ENCODE results near the gene VTI1A.
"Not testable (repeated sequence)": the region's sequence is repeated elsewhere in the genome, so short reads cannot be mapped to it uniquely, and the experiment has no call there.

The VTI1A gene

DNA sequence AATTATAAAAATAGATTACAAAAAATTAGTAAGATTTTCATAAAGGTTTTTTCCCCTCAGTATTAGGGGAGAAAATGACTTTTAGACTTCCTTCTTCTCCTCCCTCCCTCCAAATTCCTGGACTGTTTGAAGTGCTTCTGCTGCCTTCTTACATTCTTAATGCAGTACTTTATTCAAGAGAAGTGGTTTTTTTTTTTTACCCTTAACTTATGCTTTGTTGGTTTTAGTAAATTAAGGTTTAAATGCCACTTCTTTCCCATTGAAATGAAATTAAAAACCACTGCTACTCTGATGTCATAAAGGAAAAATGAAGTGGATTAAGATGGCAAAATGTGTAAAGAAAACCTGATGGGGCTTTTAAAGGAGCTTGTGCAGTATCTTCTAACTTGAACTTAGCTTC lies 140.7 kb downstream of the VTI1A start:
- no peak for DNase-seq (ENCODE audit: low spot score)

DNA sequence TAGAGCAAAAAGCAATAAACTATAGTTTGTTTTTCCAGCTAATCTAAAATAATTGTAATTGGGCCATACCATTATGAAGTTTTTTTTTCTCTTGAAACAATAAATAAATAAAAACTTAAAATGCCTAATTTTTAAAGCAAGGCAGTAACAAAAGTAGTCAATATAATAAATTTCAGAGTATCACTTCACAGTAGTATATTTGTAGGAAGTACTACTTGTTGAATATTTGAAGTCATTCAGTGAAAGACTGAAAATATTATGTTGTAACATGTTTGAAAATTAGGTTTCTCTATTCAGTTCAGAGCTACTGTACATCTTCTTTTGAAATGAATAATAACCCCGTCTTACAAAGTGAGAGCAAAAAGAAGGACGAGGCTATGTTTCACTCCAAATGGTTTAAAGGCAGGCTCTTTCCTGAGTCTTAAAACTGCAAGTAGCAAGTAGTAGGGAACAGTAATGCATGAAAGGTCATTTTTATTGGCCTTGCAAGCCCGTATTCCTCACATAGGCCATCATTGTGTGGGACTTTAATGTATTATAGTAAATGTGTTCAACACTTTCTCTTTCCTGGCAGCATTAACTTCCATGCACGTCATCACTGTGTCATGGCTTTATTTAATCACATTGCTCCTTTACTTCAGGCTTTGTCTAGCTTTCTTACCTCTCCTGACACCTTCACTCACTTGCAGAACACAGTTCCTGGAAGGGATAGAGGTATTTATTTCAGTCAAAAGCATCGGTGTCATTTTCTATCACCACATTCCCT lies 141.4 kb downstream of the VTI1A start:
- FAIRE-seq (no peak), DNase-seq (ENCODE audit: low spot score) (no peak)

More for the DNA sequence above, 140.7 kb downstream of the VTI1A start:
- FAIRE-seq: no peak

DNA sequence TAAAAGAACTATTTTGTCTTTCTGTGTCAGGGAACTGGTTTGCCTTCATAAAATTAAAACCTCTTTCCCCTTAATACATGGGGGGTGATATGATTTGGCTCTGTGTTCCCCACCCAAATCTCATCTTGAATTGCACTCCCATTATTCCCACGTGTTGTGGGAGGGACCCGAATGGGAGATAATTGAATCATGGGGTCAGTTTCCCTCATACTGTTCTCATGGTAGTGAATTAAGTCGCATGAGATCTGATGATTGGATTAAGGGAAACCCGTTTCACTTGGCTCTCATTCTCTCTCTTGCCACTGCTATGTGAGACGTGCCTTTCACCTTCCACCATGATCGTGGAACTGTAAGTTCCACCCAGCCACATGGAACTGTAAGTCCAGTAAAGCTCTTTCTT lies 142.1 kb downstream of the VTI1A start:
- no peak for FAIRE-seq

DNA sequence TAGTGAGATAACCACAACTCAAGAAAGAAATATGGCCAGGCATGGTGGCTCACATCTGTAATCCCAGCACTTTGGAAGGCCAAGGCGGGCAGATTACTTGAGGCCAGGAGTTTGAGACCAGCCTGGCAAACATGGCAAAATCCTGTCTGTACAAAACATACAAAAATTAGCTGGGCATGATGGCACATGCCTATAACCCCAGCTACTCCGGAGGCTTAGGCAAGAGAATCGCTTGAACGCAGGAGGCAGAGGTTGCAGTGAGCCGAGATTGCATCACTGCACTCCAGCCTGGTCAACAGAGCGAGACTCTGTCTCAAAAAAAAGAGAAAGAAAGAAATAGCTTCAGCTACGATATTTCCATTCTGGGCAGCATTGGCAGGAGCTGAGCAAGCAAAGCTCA lies 143.8 kb downstream of the VTI1A start:
- DNase-seq (ENCODE audit: low spot score); FAIRE-seq: not testable (repeated sequence)

More for the DNA sequence above, 142.1 kb downstream of the VTI1A start:
- DNase-seq (ENCODE audit: low spot score): no peak

DNA sequence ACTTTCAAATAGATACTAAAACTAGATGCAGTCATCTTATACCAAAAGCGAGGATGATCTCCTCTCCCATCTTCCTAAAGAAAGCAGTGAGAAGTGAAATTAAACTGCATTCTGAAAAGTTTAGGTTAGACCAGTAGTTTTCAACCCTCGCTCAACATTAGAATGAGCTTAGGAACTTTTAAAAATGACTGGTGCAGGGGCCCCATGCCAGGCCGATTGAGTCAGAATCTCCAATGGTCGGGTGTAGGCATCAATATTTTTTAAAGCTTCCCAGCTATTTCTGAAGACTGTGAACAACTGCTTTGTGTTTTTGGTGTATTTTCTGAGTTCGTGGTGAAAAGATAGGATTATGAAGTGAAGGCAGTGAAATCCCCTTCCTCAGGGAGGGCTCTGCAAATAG lies 146.0 kb downstream of the VTI1A start:
- FAIRE-seq (no peak), DNase-seq (ENCODE audit: low spot score) (no peak)

DNA sequence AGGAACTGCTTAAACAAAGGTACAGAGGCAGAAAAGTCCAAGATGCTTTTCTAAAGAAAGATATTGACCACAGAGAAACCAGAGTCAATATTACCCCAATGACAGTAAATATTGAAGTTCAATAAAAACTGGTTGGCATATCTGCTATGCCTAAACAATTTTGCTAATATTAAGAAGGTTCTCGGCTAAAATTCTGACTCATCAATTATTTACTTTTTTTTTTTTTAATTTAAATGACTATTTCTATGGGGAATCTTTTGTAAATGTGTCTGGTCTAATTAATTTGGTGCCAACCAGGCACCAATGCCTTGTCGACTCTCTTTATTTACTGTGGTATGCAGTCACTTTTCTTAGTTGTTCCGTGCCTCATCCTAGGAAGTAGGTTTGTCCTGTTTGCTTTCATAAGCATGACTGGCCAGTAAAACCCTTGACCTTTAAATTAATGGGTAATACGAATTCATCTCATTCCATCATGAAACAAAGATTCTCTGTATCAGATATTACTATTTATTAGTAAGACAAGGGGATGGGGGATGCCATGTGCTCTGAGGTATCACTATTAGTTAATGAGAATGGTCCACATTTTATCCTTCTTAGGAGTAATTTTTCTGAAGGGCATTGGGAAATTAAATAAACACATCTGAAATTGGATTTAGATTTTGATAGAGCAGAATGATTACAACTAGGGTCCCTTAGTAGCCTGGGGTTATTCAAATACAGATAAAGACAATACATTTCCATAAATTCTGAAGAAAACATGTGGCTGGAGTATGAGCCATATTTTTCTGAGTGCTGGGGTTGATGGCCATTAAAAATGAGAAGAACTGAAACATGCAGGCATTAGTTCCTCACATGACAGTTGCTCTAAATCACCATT lies 154.4 kb downstream of the VTI1A start:
- FAIRE-seq (no peak), DNase-seq (ENCODE audit: low spot score) (no peak)

DNA sequence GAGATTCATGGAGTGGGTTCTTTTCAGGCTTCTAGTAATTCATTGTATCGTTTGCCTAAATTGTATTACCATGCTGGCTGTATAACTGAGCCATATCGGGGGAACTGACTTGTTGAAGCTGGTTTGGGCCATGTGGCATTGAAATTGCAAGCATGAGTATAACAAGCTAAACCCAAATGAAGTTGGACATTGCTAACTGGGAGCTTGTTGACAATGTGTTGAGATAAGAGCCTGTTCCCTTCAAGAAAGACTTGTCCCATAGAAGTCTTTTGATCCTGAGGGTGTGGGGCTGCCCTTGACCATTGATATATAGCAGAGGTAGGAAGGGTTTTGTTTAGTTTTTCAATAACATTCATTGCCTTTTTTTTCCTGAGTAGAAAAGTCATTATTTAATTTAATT lies 156.0 kb downstream of the VTI1A start:
- no peak for DNase-seq (ENCODE audit: low spot score)
- no peak for FAIRE-seq

DNA sequence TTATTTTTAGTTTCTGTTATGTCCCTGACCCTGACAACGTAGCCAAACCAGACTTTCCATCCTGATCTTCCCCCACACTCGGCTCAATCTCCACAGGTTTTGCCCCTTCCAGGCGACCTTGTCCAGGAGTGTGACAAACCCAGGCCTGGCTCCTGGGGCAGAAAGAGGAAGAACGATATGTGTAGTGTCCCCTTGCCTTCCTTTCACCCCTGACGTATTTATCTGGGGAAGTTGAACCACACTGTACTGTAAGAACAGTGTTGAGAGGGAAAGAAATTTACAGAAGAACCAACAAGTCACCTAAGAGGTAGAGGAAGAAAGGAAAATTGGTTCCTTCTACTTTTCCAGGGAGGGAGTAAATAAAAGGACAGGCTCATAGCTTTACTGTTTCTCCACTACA lies 158.0 kb downstream of the VTI1A start:
- DNase-seq (ENCODE audit: low spot score) (no peak), FAIRE-seq (no peak)

DNA sequence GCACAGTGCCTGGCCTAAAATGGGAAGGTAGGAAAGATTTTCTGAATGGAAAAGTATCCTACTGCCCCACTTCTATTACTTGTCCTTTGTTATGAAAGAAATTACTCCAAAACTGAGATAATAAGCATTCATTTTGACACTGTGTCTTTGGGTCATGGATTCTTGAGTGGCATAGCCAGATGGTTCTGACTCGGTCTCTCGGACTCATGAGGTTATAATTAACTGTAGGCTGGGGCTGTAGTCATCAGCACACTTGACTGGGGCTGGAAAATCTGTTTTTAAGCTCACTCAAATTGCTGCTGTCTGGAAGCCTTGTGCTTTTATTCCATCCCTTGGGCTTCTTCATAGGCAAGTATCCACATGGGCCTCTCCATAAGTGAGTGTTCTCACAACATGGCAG lies 160.5 kb downstream of the VTI1A start:
- DNase-seq (ENCODE audit: low spot score) (no peak), FAIRE-seq (no peak)

DNA sequence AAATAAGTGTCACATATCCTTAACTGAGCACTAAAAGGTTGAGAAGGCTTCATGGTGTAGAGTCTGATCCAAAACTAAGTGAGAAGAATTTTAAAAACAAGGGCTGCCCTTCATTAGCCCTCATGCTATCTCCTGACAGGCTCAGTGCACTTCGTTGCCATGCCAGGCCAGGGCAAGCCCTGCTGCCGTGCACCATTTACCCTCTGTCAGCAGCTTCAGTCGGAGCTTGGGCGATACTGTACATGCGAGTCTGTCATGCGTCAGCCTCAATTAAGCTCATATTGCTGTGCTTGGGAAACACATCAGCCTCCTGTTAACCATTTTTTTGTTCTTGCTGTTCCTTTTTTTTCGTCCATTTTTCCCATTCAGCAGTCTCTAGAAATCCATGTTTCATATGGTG lies 166.6 kb downstream of the VTI1A start:
- DNase-seq (ENCODE audit: low spot score): no peak
- no peak for FAIRE-seq

DNA sequence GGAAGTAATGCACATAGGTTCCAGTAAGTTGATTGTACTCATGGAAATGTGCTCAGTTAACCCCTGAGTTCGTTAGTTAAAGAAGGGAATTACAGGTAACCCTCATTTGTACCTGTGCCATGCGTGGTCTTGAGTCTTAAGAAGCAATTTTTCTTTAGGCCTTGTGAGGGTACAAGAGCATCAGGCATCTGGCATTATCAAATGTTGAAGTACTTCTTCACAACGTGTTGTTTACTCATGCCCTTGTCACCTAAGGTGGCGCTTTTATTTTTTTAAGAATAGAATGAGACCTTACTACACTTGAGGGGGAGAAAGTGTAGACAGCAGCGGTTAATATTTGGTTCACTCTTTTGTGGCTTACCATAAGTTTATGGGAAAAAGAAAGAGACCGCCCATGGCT lies 167.1 kb downstream of the VTI1A start:
- no peak for DNase-seq (ENCODE audit: low spot score)
- FAIRE-seq: no peak

DNA sequence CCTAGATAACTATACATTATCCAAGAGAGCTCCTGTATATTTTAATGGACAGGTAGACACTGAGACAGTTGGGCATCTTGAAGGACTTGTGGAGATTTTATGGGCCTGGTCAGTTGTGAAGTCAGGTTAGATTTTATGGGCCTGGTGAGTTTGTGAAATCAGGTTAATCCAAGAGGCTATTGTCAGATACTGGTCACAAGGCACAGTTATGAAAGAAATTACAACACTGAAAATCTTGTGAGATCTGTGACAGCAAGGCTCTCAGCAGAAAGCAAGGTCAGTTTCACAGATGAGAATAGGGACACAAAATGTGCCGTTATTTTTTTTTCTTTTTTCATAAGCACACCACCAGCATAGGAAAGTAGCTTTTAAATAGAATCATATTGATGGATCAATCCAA lies 167.6 kb downstream of the VTI1A start:
- no peak for DNase-seq (ENCODE audit: low spot score)
- FAIRE-seq: no peak

DNA sequence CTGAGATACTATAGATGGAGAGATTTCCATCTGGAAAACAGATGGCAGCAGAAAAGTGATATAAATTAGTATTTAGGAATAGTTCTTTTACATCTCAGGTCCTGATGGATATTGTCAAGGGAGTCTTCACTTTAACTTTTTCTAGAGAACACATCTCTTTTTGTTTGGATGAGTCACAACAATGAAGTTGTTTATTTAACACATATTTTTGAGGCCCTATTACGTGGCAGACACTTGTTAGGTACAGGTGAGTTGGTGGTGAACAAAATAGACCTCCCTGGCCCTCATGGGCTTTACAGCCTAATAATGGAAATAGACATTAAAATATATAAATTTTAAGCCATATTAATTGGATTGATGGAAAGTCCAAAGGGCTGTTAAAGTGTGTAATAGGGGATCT lies 168.3 kb downstream of the VTI1A start:
- DNase-seq (ENCODE audit: low spot score): no peak
- FAIRE-seq: no peak

DNA sequence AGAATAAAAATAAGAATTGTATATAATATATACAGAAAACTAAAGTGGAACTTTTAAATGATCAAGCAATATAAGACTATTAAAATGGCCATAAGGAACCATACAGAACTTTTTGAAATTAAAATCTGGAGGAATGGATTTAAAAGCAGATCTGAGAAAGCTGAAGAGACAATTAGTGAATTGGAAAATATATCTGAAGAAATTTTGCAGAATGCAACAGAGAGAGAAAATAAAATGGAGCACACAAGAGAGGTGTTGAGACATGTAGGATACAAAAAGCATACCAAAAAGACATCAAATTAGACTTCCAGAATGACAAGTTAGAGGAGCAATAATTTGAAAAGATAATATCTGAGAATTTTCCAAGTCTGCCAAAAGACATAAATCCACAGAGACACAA lies 169.6 kb downstream of the VTI1A start:
- no peak for DNase-seq (ENCODE audit: low spot score)
- FAIRE-seq: no peak

DNA sequence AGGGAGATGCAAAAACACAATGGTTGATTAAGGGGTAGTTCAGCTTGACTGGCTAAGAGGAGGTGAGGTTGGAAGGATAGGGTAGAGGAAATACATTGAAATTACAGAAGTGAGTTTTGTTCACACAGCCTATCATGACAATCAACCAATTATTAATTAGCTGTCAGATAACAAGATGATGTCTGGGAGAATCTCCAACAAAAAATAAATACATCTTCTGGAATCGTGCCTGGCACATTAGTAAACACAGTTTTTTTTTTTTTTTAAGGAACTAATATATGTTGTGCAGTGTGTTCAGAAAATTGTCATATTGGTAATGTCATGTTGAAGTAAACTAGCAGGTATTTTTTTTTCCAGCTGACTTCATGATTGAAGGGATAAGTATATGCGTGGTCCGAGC lies 171.8 kb downstream of the VTI1A start:
- DNase-seq (ENCODE audit: low spot score) (no peak), FAIRE-seq (no peak)

DNA sequence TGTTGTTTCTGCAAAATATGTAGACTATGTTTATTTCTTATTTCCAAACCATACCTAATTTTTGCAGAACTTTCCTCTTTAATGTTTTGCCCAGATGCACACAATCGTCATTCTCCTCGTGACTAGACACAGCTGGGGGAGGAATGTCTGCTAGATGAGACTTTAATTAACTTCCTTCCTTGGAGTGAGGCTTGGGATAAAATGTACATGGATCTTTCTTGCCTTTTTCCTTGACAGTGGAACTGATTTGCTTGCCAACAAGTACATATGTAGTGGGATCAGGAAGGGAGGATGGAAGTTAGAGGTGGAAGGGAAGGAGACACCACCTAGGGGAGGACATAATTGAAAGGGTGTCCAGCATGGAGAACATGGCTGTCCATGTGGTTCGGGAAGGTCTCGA lies 172.5 kb downstream of the VTI1A start:
- DNase-seq (ENCODE audit: low spot score) (no peak), FAIRE-seq (no peak)

DNA sequence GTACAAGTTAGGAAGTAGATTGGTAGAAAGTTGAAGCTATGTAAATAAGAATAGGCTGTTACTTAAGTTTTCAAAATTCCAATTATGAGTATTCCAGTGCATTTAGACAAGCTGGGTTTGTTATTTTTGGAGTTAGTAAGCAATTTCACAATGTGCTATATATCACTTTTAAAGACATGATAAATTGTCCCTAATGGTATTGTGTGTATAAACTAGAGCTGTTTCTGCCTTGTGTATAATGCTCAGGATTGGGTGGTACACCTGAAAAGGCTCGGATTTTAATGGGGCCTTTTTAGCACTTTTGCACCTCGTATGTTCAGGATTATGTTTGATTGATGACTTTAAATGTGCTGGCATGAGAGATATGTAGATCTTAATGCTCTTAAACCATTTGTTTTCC lies 175.8 kb downstream of the VTI1A start:
- FAIRE-seq: no peak

DNA sequence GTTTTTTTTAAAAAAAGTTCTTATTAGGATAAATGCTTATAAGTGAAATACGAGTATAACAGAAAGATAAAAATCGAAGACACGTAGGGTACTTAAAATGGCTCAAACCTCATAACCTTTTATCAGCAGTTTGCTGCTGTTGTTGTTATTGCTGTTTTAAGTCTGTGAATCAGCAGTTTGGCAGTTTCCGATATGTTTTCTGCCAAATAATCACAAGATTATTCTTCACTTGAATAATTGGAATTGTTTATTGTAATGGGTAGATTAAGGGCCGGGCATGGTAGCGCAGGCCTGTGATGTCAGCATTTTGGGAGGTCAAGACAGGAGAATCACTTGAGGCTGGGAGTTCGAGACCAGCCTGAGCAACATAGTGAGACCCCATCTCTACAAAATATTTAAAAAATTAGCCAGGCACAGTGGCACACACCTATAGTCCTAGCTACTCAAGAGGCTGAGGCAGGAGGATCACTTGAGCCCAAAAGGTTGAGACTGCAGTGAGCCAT lies 177.6 kb downstream of the VTI1A start:
- FAIRE-seq: no peak
- DNase-seq (ENCODE audit: low spot score): no peak

More for the DNA sequence above, 175.8 kb downstream of the VTI1A start:
- DNase-seq (ENCODE audit: low spot score): no peak

DNA sequence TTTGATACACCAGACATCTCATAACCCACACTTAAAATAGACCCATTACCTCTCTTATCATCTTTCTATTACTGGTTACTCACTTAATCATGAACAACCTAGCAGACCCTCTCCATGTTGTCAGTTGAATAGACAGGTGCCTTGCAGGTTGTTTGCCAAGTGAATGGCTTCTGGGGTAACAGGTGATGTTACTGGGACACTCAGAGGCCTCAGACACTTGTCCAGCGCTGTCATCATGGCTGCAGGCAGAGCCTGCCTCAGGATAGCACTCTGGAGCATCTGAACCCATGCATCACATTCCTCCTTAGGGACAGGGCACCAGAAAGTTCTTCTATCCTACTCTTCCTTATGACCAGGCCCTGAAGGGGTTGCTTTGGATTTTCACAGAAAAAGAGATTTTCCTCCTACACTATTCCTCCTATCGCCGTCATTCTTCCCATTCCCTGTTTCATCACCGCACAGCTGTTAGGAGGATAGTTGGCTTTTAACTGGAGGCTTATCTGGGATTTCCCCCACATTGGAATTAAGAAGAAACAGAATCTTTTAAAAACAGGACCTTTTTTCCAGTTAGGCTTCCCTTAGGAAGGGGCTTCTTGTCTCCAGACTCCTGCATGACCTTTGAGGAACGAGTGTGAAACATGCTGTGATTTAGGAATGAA lies 182.1 kb downstream of the VTI1A start:
- FAIRE-seq: no peak
- no peak for DNase-seq (ENCODE audit: low spot score)

DNA sequence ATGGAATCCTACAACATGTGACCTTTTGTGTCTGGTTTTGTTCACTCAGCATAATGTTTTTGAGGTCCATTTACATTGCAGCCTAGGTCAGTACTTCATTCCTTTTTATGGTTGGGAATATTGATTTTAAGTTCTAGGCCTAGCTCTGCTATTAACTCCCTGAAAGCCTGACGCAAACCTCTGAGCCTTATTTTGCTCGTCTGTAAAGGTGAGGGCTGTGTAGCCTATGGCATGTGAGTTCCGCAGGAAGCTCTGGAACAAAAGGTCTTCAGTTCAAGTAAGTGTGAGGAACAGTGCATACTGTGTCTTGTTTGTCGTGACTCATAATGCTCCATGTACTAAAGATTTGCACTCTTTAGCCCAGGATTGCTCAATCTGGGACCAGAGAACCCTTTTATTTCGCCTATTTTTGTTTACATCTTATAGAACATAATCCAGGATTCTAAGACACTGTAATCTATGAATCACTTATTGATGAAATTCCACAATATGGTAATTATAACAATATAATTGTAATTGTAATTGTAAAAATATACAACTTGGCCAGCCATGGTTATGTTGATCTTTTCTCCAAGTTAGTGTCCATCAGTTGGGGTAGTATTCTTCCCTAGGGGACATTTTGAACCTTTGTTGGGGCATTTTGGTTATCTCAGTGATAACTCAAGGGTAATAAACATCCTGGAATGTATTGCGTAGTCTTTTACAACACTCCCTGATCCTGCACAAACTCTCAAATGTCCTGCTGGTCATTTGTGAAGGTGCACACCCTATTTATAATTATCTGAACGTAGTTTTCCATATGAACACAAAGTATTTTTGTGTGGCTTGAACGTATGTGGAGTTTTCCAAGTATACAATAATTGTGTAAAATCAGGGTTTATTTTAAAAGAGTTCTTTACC lies 184.7 kb downstream of the VTI1A start:
- DNase-seq (ENCODE audit: low spot score) (peak; percentile 4), FAIRE-seq (no peak)
